AG09309 (cell line): Measurements from ENCODE around the gene TMEM74B.

ENCODE experiments used
- DNase-seq: peaks from one replicate; pipeline ENCODE4 v3.0.0-alpha.2; 2010; ENCODE audit warnings: low read depth
- H3K4me3 ChIP-seq: 2 replicates; pipeline ENCODE4 v1.5.1; 2011; ENCODE audit warnings: mild to moderate bottlenecking, low read depth, low read length, moderate library complexity; ENCODE audit not compliant: control insufficient read depth
- TF ChIP-seq, protein P1 (sequence below): IDR thresholded peaks from 2 replicates; pipeline ENCODE4 v1.5.1; 2011; ENCODE audit warnings: mild to moderate bottlenecking, low read depth, low read length, inconsistent platforms; ENCODE audit not compliant: insufficient read depth, control insufficient read depth; ENCODE audit errors: missing control alignments

TMEM74B gene

DNA sequence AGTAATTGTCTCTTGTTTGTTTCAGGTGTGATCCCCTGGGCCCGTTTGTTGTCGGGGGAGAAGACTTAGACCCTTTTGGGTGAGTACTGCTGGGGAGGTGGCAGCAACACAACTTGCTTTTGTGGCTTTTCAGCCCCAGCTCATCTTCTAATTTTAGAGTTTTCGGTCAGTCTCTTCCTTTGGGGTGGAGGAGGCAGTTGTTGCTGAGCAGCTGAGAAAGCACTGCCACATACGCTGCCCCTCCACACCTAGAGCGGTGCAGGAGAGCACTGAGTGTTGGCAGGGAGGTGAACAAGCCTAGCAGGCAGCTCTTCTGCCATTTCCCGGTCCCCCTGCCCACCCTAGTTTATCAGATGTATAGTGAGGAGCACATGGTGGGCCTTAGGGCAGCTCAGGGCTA lies 21.7 kb downstream of the TMEM74B start:
- no peak for DNase-seq
- TF ChIP-seq, protein P1, sequence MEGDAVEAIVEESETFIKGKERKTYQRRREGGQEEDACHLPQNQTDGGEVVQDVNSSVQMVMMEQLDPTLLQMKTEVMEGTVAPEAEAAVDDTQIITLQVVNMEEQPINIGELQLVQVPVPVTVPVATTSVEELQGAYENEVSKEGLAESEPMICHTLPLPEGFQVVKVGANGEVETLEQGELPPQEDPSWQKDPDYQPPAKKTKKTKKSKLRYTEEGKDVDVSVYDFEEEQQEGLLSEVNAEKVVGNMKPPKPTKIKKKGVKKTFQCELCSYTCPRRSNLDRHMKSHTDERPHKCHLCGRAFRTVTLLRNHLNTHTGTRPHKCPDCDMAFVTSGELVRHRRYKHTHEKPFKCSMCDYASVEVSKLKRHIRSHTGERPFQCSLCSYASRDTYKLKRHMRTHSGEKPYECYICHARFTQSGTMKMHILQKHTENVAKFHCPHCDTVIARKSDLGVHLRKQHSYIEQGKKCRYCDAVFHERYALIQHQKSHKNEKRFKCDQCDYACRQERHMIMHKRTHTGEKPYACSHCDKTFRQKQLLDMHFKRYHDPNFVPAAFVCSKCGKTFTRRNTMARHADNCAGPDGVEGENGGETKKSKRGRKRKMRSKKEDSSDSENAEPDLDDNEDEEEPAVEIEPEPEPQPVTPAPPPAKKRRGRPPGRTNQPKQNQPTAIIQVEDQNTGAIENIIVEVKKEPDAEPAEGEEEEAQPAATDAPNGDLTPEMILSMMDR, result no peak

DNA sequence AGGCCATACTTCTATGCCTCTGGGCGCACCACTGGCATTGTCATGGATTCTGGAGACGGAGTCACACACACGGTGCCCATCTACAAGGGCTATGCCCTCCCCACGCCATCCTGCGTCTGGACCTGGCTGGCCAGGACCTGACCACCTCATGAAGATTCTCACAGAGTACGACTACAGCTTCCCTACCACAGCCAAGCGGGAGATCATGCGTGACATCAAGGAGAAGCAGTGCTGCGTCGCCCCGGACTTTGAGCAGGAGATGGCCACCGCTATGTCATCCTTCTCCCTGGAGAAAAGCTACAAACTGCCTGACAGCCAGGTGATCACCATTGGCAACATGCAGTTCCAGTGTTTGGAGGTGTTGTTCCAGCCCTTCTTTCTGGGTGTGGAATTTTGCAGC lies 23.8 kb downstream of the TMEM74B start:
- DNase-seq, result no peak
- TF ChIP-seq, protein P1, result no peak
- no peak overlapping the region for H3K4me3 ChIP-seq

More for the DNA sequence above, 21.7 kb downstream of the TMEM74B start:
- no peak overlapping the region for H3K4me3 ChIP-seq

DNA sequence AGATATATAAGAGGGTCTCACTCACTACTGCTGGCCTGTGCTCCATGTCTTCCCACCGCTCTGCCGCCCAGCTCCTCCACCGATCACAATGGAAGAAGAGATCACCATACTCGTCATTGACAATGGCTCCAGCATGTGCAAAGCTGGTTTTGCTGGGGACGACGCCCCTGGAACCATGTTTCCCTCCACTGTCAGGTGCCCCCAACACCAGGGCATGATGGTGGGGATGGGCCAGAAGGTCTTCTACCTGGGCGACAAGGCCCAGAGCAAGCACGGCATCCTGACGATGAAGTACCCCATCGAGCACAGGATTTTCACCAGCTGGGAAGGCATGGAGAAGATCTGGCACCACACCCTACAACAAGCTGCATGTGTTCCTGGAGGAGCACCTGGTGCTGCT lies 24.3 kb downstream of the TMEM74B start:
- TF ChIP-seq, protein P1, result no peak
- no peak for DNase-seq
- H3K4me3 ChIP-seq, result no peak overlapping the region

DNA sequence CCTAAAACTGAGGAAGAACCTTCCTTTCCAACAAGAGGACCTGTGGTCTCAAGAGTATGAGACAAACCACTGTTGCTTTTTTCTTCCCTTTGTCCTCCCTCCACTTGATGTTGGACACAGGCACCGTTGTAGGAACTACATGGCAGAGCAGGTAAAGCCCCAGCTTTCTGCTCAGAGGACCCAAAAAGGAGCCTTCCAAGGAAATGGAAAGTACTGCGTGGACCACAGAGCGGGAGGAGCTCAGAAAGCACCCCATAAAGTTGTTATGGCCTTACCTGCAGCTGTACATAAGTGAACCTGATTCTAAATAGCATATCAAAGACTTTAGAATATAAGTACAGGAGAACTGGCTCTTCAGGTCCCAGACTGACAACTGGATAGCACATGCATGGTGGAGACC lies 29.4 kb downstream of the TMEM74B start:
- no peak for DNase-seq
- TF ChIP-seq, protein P1, result no peak
- H3K4me3 ChIP-seq, result no peak overlapping the region

DNA sequence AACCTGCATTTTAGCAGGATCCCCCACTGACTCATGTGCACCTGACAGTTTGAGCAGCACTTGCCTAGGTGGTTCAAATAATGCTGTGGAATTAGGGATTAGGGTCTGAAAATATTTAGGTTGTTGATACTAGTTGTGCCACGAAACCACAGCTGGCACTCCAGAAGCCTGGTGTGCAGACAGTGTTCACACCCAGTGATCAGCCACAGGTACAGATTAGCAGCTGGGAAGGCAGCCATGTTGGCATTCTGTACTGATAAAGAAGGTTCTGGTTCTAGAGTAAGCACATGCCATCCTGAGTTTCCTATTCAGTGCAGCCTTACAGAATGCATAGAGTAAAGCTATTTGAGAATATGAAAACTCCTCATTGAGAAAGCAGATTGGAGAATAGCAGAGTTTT lies 30.1 kb downstream of the TMEM74B start:
- DNase-seq, result no peak
- H3K4me3 ChIP-seq, result no peak overlapping the region

DNA sequence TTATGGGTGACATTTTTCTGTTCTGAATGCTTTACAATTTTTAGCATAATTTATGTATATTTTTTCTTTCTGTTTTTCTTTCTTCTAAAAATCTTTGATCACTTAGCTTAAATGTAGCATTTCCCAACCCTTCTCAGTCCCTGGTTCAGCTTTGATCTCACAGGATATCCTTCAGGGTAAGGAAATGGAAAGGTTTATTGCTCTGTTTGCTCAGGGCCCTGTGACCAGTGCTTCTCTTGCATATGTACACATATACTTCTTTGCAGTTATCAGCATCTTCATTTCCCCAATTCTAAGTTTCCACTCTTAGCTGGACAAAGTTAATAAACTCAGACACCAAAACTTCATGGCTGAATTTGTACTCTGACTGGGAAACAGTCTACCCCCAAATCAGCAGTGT lies 30.6 kb downstream of the TMEM74B start:
- TF ChIP-seq, protein P1, result no peak
- DNase-seq, result no peak

More for the DNA sequence above, 30.1 kb downstream of the TMEM74B start:
- TF ChIP-seq, protein P1, result no peak

DNA sequence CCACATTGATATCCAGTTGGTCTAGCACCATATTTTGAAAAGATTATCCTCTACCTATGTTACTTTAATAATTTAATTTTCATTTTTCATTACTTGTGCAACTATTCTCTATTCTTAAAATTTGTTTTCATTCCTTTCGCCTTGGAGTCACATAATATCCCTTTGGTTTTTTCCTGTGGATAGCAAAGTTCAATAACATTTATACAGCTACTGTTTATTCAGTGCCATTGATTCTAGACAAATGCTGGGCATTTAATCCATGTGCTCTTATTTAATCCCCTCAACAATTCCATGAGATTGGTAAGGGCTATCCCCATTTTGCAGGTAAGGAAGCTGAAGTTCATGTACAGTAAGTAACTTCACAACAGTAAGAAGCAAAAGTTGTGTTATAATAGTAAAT lies 33.8 kb downstream of the TMEM74B start:
- H3K4me3 ChIP-seq, result no peak overlapping the region
- no peak for DNase-seq
- TF ChIP-seq, protein P1, result no peak

More for the DNA sequence above, 30.6 kb downstream of the TMEM74B start:
- H3K4me3 ChIP-seq, result no peak overlapping the region
